CD14-positive monocyte (primary cell): ENCODE measurements around the gene SCN4A. TPM values are rescaled to one million over a fixed set of nuclear protein-coding genes. Genes with fewer than 3 reads are reported as not detected.
"Not testable (repeated sequence)": the region's sequence is repeated elsewhere in the genome, so short reads cannot be mapped to it uniquely, and the experiment has no call there.

ENCODE experiments used
- DNase-seq, 3 donors: peaks; one replicate each; pipeline ENCODE4 v3.0.0-alpha.2; 2011 to 2022
- H2AFZ ChIP-seq: 2 replicates; pipeline ENCODE4 v1.6.0; 2012; ENCODE audit warnings: mild to moderate bottlenecking, low read depth, low read length, inconsistent platforms; ENCODE audit not compliant: insufficient read depth, poor library complexity, severe bottlenecking
- H3K27ac ChIP-seq, 2 donors: 1 replicate in 1 of 2; 2 replicates in 1 of 2; pipeline ENCODE4 v1.5.1; 2012 to 2013; ENCODE audit warnings: low read length in 2 of 2, control low read depth in 1 of 2, inconsistent platforms in 1 of 2, low read depth in 1 of 2, mild to moderate bottlenecking in 1 of 2
- H3K27me3 ChIP-seq, 2 donors: one replicate each; pipeline versions ENCODE4 v1.6.0 to v1.6.1; 2011 to 2013; ENCODE audit warnings: low read length in 2 of 2; ENCODE audit not compliant: control insufficient read depth in 2 of 2, insufficient read depth in 2 of 2
- H3K36me3 ChIP-seq, 2 donors: replicated peaks in 1 of 2; 1 replicate in 1 of 2; 2 replicates in 1 of 2; pipeline versions ENCODE4 v1.5.1 to v1.6.1; 2012 to 2013; ENCODE audit warnings: low read length in 2 of 2, control low read depth in 1 of 2, inconsistent platforms in 1 of 2, mild to moderate bottlenecking in 1 of 2; ENCODE audit not compliant: insufficient read depth in 2 of 2, control insufficient read depth in 1 of 2
- H3K4me1 ChIP-seq, 2 donors: 1 replicate in 1 of 2; 2 replicates in 1 of 2; pipeline versions ENCODE4 v1.5.1 to v1.6.1; 2012 to 2013; ENCODE audit warnings: low read length in 2 of 2, control low read depth in 1 of 2, inconsistent platforms in 1 of 2, mild to moderate bottlenecking in 1 of 2, moderate library complexity in 1 of 2; ENCODE audit not compliant: insufficient read depth in 2 of 2, control insufficient read depth in 1 of 2
- H3K4me2 ChIP-seq: replicated peaks from 2 replicates; pipeline ENCODE3; 2012; ENCODE audit warnings: low read length, moderate library complexity, mild to moderate bottlenecking; ENCODE audit not compliant: poor library complexity, severe bottlenecking; ENCODE audit errors: extremely low read depth
- H3K4me3 ChIP-seq, 3 experiments: fragments of 200-600 bp in 1 of 3; sonication (generic) in 1 of 3; replicated peaks in 1 of 3; 1 replicate in 2 of 3; 2 replicates in 1 of 3; pipeline ENCODE4 v1.5.1; 2011 to 2013; ENCODE audit warnings: low read length in 3 of 3, mild to moderate bottlenecking in 3 of 3, control low read depth in 2 of 3, low read depth in 2 of 3, inconsistent platforms in 1 of 3, moderate library complexity in 1 of 3
- H3K79me2 ChIP-seq: 2 replicates; pipeline ENCODE4 v1.6.0; 2012; ENCODE audit warnings: mild to moderate bottlenecking, control low read depth, inconsistent platforms, low read length, moderate library complexity; ENCODE audit not compliant: insufficient read depth
- H3K9ac ChIP-seq: 2 replicates; pipeline ENCODE4 v1.6.0; 2017; ENCODE audit warnings: low read length, mild to moderate bottlenecking; ENCODE audit not compliant: insufficient read depth, poor library complexity, severe bottlenecking
- H3K9me3 ChIP-seq, 2 donors: replicated peaks in 1 of 2; 1 replicate in 1 of 2; 2 replicates in 1 of 2; pipeline versions ENCODE4 v1.5.1 to v1.6.1; 2012 to 2013; ENCODE audit warnings: low read length in 2 of 2, control low read depth in 1 of 2; ENCODE audit not compliant: control insufficient read depth in 1 of 2, insufficient read depth in 1 of 2
- H4K20me1 ChIP-seq: 2 replicates; pipeline ENCODE4 v1.6.0; 2012; ENCODE audit warnings: mild to moderate bottlenecking, low read length, control low read depth, moderate library complexity; ENCODE audit not compliant: insufficient read depth
- H3K27ac Mint-ChIP-seq, 7 donors: one replicate each; pipeline ENCODE4 v1.8.0; 2020; ENCODE audit warnings: mild to moderate bottlenecking in 7 of 7, mixed read lengths in 7 of 7, moderate library complexity in 6 of 7, inconsistent platforms in 2 of 7
- H3K27me3 Mint-ChIP-seq, 3 donors: one replicate each; pipeline ENCODE4 v1.8.0; 2021 to 2022; ENCODE audit warnings: low read depth in 3 of 3, mild to moderate bottlenecking in 3 of 3, mixed read lengths in 3 of 3, moderate library complexity in 3 of 3, inconsistent platforms in 1 of 3
- H3K36me3 Mint-ChIP-seq, 2 donors: one replicate each; pipeline ENCODE4 v1.8.0; 2020; ENCODE audit warnings: mixed read lengths in 2 of 2, inconsistent platforms in 1 of 2, mild to moderate bottlenecking in 1 of 2
- H3K4me1 Mint-ChIP-seq: one replicate; pipeline ENCODE4 v1.8.0; 2020; ENCODE audit warnings: mild to moderate bottlenecking, mixed read lengths
- H3K4me3 Mint-ChIP-seq, 2 donors: one replicate each; pipeline ENCODE4 v1.8.0; 2020; ENCODE audit warnings: mild to moderate bottlenecking in 2 of 2, mixed read lengths in 2 of 2, moderate library complexity in 1 of 2
- H3K9me3 Mint-ChIP-seq, 7 donors: one replicate each; pipeline ENCODE4 v1.8.0; 2020 to 2022; ENCODE audit warnings: mixed read lengths in 7 of 7, mild to moderate bottlenecking in 6 of 7, moderate library complexity in 6 of 7, inconsistent platforms in 2 of 7
- CTCF ChIP-seq: fragments of 200-600 bp; IDR thresholded peaks from one replicate; pipeline ENCODE4 v1.8.0; 2022; ENCODE audit warnings: antibody characterized with exemption, mild to moderate bottlenecking
- WGBS: methylation state at CpG from one replicate; pipeline ENCODE4 v1.1.5; 2013; ENCODE audit warnings: missing lambda C conversion rate; ENCODE audit not compliant: insufficient coverage; 5-methylcytosine and 5-hydroxymethylcytosine counted together
- intact Hi-C, 2 donors: fragments of 100-400 bp; cut with micrococcal nuclease; formaldehyde crosslinking; loops; one replicate each; pipeline versions ENCODE4 v1.15.0 to v1.15.1; 2023
- polyA plus RNA-seq, 3 donors: library from polyadenylated mRNA; depleted of rRNA in 1 of 3; unstranded in 2 of 3; stranded (reverse) in 1 of 3; fragments of 300-500 nt in 2 of 3; fragments of >200 nt in 1 of 3; fragmentation: Illumina TruSeq in 2 of 3; gene quantifications; 1 replicate in 2 of 3; 2 replicates in 1 of 3; pipeline ENCODE4 v1.2.3, GENCODE V29; 2012 to 2021

Gene SCN4A
- polyA plus RNA-seq, 3 donors, result not detected

DNA sequence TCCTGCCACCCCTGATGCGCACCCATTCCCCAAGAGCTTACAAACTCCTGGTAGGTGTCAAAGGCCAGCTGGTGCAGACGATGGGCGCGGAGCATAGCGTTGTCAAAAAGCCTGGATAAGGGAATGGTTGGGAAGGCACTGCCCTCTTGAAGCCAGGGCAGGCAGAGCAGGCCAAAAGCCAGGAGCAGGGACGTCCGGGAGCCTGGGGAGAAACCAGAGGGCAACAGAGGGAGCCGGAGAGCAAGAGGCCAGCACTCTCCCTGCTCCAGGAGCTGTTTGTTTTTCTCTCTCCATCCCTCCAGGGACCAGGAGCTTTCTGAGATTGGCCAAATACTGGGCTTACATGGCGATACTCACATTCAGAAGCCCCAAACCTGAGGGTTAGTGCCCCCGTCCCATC is 54.4 kb downstream of the SCN4A start:
- no peaks in the 10 kb centered on the region for H3K79me2 ChIP-seq
- H3K27ac Mint-ChIP-seq, result no peak overlapping the region
- H3K4me1 ChIP-seq, result peaks cover 0 to 5% of the 10 kb centered on the region in 2 donors
- no peaks in the 10 kb centered on the region for H3K36me3 Mint-ChIP-seq
- no peak for TF ChIP-seq CTCF
- no peak for DNase-seq
- no peaks in the 10 kb centered on the region for H4K20me1 ChIP-seq
- no peaks in the 10 kb centered on the region for H3K27me3 ChIP-seq
- no peaks in the 10 kb centered on the region for H3K36me3 ChIP-seq
- no peak overlapping the region for H3K9ac ChIP-seq
- intact Hi-C loops, result loop anchor here (2.0 to 10.0 kb wide), 5 partner anchors 28 to 214 kb away; partner anchors contain the start of genes ERN1 (in 1 of the 2) and ICAM2 (in 1 of the 2)
- H3K4me3 Mint-ChIP-seq, result no peak overlapping the region
- peaks cover 24% of the 10 kb centered on the region for H3K4me1 Mint-ChIP-seq
- no peak overlapping the region for H2AFZ ChIP-seq
- H3K9me3 ChIP-seq, result no peaks in the 10 kb centered on the region
- H3K27me3 Mint-ChIP-seq, result peaks cover 2 to 9% (median 4%) of the 10 kb centered on the region in 3 donors
- H3K9me3 Mint-ChIP-seq, result no peaks in the 10 kb centered on the region
- H3K4me3 ChIP-seq, result no peak overlapping the region
- 97% methylated on average over 5 of the region's 10 CpGs for WGBS
- no peak overlapping the region for H3K27ac ChIP-seq
- no peak overlapping the region for H3K4me2 ChIP-seq

- H3K4me3 ChIP-seq, result no peak overlapping the region
- H3K4me3 Mint-ChIP-seq, result no peak overlapping the region
- H2AFZ ChIP-seq, result no peak overlapping the region
- intact Hi-C loops, result loop anchor here (2.0 to 10.0 kb wide), 5 partner anchors 29 to 215 kb away; partner anchors contain the start of genes ERN1 (in 1 of the 2) and ICAM2 (in 1 of the 2)
- H3K4me2 ChIP-seq, result no peak overlapping the region
- TF ChIP-seq CTCF, result no peak
- H3K4me1 ChIP-seq, result peaks cover 0 to 5% of the 10 kb centered on the region in 2 donors
- no peaks in the 10 kb centered on the region for H3K9me3 ChIP-seq
- no peaks in the 10 kb centered on the region for H3K36me3 Mint-ChIP-seq
- WGBS, result 95% methylated on average over 12 of the region's 13 CpGs
- peaks cover 22% of the 10 kb centered on the region for H3K4me1 Mint-ChIP-seq
- no peak overlapping the region for H3K27ac Mint-ChIP-seq
- H3K27me3 ChIP-seq, result no peaks in the 10 kb centered on the region
- H4K20me1 ChIP-seq, result no peaks in the 10 kb centered on the region
- H3K27me3 Mint-ChIP-seq, result peaks cover 2 to 9% (median 4%) of the 10 kb centered on the region in 3 donors
- H3K9ac ChIP-seq, result no peak overlapping the region
- no peak overlapping the region for H3K27ac ChIP-seq
- H3K79me2 ChIP-seq, result no peaks in the 10 kb centered on the region
- DNase-seq, result no peak
- no peaks in the 10 kb centered on the region for H3K9me3 Mint-ChIP-seq
- no peaks in the 10 kb centered on the region for H3K36me3 ChIP-seq
Measured at GRCh38 chr17:63917646-63918045, 55.1 kb downstream of the SCN4A start.

DNA sequence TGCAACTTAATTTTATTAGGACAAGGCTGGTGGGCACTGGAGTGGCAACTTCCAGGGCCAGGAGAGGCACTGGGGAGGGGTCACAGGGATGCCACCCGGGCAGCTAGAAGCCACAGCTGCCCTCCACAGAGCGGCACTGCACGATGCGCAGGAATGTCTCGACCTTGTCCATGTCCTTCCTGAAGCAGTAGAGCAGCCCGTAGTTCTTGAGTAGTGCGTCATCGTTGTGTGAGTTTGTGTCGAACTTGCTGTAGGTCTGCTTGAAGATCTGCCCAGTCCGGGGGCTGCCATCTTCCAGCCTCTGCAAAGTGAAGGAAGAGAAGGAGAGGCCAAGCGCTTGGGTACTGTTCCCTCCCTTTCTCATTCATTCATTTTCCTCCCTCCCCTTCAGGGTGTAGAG is 55.5 kb downstream of the SCN4A start:
- H3K27me3 Mint-ChIP-seq, result peaks cover 2 to 11% (median 4%) of the 10 kb centered on the region in 3 donors
- H3K4me3 Mint-ChIP-seq, DNase-seq: not testable (repeated sequence)

More for the DNA sequence above, 55.5 kb downstream of the SCN4A start:
- not testable (repeated sequence) for H3K4me1 ChIP-seq, H3K27ac Mint-ChIP-seq, H3K9me3 ChIP-seq, H3K27me3 ChIP-seq, H3K36me3 ChIP-seq, H3K36me3 Mint-ChIP-seq, H3K4me3 ChIP-seq, H3K79me2 ChIP-seq, H3K4me2 ChIP-seq, H2AFZ ChIP-seq, H3K27ac ChIP-seq, H3K9ac ChIP-seq, H3K9me3 Mint-ChIP-seq, H4K20me1 ChIP-seq
- H3K4me1 Mint-ChIP-seq, result peaks cover 17% of the 10 kb centered on the region
- no CpG with 5 or more reads among the region's 11 CpGs for WGBS
- intact Hi-C loops, result loop anchor here (5.0 to 10.0 kb wide), 3 partner anchors 108 to 215 kb away; partner anchors contain the start of genes ERN1 (in 1 of the 2) and ICAM2 (in 1 of the 2)
